IPS DF 6.9 (cell line): ENCODE results near the gene FUCA1.
"Not testable (repeated sequence)": the region's sequence is repeated elsewhere in the genome, so short reads cannot be mapped to it uniquely, and the experiment has no call there.

Source experiments
- DNase-seq: peaks from one replicate; pipeline ENCODE4 v3.0.0-alpha.2; 2013; ENCODE audit warnings: low read depth, low spot score
- H3K27ac ChIP-seq: one replicate; pipeline ENCODE4 v1.5.1; 2013; ENCODE audit warnings: low read length, control low read depth
- H3K27me3 ChIP-seq: 2 replicates; pipeline ENCODE4 v1.6.1; 2013; ENCODE audit warnings: mild to moderate bottlenecking, low read length; ENCODE audit not compliant: control insufficient read depth, insufficient read depth
- H3K36me3 ChIP-seq: 2 replicates; pipeline ENCODE4 v1.6.1; 2013; ENCODE audit warnings: low read length; ENCODE audit not compliant: control insufficient read depth, insufficient read depth
- H3K4me1 ChIP-seq: 2 replicates; pipeline ENCODE4 v1.6.1; 2013; ENCODE audit warnings: low read length; ENCODE audit not compliant: control insufficient read depth, insufficient read depth
- H3K4me3 ChIP-seq: 2 replicates; pipeline ENCODE4 v1.5.1; 2013; ENCODE audit warnings: mild to moderate bottlenecking, low read length
- H3K9me3 ChIP-seq: 2 replicates; pipeline ENCODE4 v1.6.1; 2013; ENCODE audit warnings: low read length, inconsistent platforms; ENCODE audit not compliant: control insufficient read depth, insufficient read depth
- WGBS: extraction: QIAGEN DNeasy Blood & Tissue Kit; methylation state at CpG from one replicate; pipeline ENCODE4 v1.1.7; 2013; ENCODE audit warnings: mixed read lengths, missing lambda C conversion rate; ENCODE audit not compliant: insufficient read length, insufficient coverage; 5-methylcytosine and 5-hydroxymethylcytosine counted together

The FUCA1 gene

GRCh38 chr1:23804183-23804835 is 63.8 kb downstream of the FUCA1 start:
- DNase-seq = no peak
- no peaks in the 10 kb centered on the region for H3K9me3 ChIP-seq
- no peak overlapping the region for H3K4me3 ChIP-seq
- no peak overlapping the region for H3K27ac ChIP-seq
- H3K27me3 ChIP-seq = no peaks in the 10 kb centered on the region
- WGBS = no CpG with 5 or more reads among the region's 7 CpGs
- H3K4me1 ChIP-seq = peaks cover under 1% of the 10 kb centered on the region; the same call in 1 of the 2 replicates
- no peaks in the 10 kb centered on the region for H3K36me3 ChIP-seq

- Histone ChIP-seq H3K9me3 (no peaks in the 10 kb centered on the region), H3K27ac (no peak overlapping the region), H3K27me3 (no peaks in the 10 kb centered on the region), H3K36me3 (peaks cover 1% of the 10 kb centered on the region; the same call in 1 of the 2 replicates), H3K4me1 (peaks cover 5% of the 10 kb centered on the region; the same call in 1 of the 2 replicates), H3K4me3 (no peak overlapping the region)
- WGBS = 100% methylated on average over 1 of the region's 5 CpGs
- no peak for DNase-seq
Observed at GRCh38 chr1:23803674-23804073, 64.4 kb downstream of the FUCA1 start.

DNA sequence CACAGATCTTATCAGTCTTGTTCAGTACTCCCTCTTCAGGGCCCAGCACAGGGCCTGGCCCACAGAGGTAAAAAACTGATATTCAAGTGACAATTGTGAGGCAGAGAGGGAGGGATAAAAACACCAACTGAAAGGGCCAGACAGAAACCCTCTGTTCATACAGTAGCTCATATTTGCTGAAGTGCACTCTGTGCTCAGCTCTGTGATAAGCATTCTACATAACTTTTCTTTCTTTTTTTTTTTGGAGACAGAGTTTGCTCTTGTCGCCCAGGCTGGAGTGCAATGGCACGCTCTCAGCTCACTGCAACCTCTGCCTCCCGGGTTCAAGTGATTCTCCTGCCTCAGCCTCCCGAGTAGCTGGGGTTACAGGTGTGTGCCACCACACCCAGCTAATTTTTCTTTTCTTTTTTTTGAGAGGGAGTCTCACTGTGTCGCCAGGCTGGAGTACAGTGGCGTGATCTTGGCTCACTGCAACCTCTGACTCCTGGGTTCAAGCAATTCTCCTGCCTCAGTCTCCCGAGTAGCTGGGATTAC is 65.2 kb downstream of the FUCA1 start:
- no CpG with 5 or more reads among the region's 7 CpGs for WGBS
- H3K9me3 ChIP-seq, H3K4me3 ChIP-seq, H3K4me1 ChIP-seq, H3K27ac ChIP-seq, DNase-seq, H3K27me3 ChIP-seq, H3K36me3 ChIP-seq: not testable (repeated sequence)

GRCh38 chr1:23801876-23802275 is 66.2 kb downstream of the FUCA1 start:
- Histone ChIP-seq H3K27ac (no peak overlapping the region), H3K36me3 (peaks cover 17% of the 10 kb centered on the region), H3K4me1 (peaks cover 5% of the 10 kb centered on the region; the same call in 1 of the 2 replicates), H3K9me3 (no peaks in the 10 kb centered on the region), H3K4me3 (no peak overlapping the region), H3K27me3 (no peaks in the 10 kb centered on the region)
- no peak for DNase-seq
- no CpG with 5 or more reads among the region's 10 CpGs for WGBS

- Histone ChIP-seq H3K36me3 (peaks cover 20% of the 10 kb centered on the region), H3K4me1 (peaks cover 5% of the 10 kb centered on the region; the same call in 1 of the 2 replicates), H3K27me3 (no peaks in the 10 kb centered on the region), H3K27ac (no peak overlapping the region), H3K9me3 (no peaks in the 10 kb centered on the region), H3K4me3 (peak overlapping the region; percentile 72; the same call in 1 of the 2 replicates)
- DNase-seq = no peak
- no CpG with 5 or more reads among the region's 19 CpGs for WGBS
Observed at GRCh38 chr1:23801338-23801748, 66.7 kb downstream of the FUCA1 start.

DNA sequence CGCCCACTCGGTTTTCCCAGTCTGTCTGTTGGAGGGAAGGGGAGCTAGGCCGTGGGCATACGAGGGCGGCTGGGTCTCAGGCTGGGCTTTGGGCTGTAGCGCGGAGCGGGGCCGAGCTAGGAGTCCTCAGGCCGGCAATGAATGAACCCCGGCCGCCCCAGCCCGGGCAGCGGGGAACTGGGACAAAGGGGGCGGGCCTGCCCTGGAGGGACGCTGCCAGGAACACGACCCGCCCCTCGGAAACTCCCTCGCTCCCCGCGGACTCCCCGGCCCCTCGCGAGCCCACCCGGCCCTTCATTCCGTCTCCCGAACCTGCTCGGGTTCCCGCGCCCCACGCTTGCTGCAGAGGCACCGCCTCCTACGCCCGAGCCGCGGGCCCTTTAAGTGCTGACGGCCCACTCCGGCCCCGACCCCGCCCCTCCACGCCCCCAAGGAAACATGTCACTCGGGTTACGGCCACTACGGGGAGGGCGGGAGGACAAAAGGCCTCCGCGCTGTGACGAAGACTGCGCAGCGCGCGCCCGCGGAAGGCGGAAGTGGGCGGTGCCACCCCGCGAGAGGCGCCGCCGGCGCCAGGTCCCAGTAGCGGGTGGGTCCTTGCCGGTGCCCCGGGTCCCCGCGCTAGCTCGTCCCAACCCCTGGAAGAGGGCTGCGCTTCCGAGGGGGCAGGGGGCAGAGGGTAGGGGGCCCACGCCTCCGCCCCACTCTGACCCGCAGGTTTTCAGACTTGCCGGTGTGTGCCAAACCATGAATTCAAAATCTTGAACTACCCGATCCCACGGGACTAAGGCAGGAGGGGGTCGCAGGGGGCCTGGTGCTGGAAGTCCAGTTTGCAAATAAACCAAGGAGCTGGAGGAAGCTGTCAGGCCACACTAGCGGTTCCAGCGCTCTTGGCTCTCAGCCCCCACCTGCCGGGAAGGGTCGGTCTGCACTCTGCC is 67.4 kb downstream of the FUCA1 start, which contains the start of gene GALE:
Gene GALE (minus strand): TSS at position 355 of the 938 bp plus-strand sequence. CDS start 1,747 bp downstream, outside the sequence.
- no peak within 1 kb of the TSS for H3K27ac ChIP-seq
- WGBS = no CpG with 5 or more reads among the region's 82 CpGs
- peaks cover 5% of the 10 kb centered on the region; the same call in 1 of the 2 replicates for H3K4me1 ChIP-seq
- no peaks in the 10 kb centered on the region for H3K9me3 ChIP-seq
- H3K27me3 ChIP-seq = no peaks in the 10 kb centered on the region
- no peak for DNase-seq
- H3K4me3 ChIP-seq = peak within 1 kb of the TSS; percentile 72
- peaks cover 26% of the 10 kb centered on the region for H3K36me3 ChIP-seq

DNA sequence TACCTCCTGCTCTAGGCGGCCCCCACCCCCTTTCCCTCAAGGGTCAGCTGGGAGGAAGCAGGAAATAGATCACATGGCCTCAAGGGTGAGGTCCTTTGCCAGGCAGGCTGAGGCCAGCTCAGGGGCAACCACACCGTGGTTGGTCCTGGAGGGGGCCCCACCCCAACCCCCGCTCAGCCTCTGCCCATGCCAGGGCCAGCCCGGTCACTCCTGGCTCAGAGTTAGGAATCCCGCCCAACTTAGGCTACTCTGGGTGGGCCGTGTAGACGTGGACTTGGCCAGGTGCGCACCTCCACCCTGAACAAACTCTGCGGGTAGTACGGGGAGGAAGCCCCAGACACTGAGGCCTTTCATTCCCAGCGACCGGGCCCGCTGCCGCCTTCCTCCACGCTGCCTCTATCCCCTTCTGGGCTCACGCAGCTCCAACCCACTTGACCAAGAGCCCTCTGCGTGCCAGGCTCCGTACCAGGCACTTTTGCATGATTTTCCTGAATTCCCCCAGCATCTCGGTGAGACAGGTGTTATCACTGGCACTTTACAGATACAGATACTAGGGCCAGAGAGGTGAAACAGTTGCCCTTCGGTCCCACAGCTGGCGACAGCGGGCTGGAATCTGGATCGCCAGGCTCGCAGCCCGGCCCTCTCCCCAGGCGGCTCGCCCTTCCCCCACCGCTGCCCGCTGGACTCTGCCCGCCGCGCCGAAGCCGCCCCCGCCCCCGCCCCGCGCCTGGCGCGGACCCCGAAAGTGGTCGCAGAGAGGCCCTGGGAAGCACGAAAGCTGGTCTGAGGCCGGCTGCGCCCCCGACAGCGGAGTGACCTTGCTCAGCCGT is 68.3 kb downstream of the FUCA1 start:
- Histone ChIP-seq H3K4me3 (peak overlapping the region; percentile 72), H3K27me3 (no peaks in the 10 kb centered on the region), H3K9me3 (no peaks in the 10 kb centered on the region), H3K36me3 (peaks cover 27% of the 10 kb centered on the region), H3K27ac (no peak overlapping the region), H3K4me1 (peaks cover 5% of the 10 kb centered on the region; the same call in 1 of the 2 replicates)
- WGBS = no CpG with 5 or more reads among the region's 48 CpGs
- DNase-seq = no peak

GRCh38 chr1:23799255-23799569 is 68.9 kb downstream of the FUCA1 start:
- no peak for DNase-seq
- H3K9me3 ChIP-seq = no peaks in the 10 kb centered on the region
- H3K27ac ChIP-seq = no peak overlapping the region
- peaks cover 32% of the 10 kb centered on the region for H3K36me3 ChIP-seq
- no peak overlapping the region; the same call in 1 of the 2 replicates for H3K4me3 ChIP-seq
- no peaks in the 10 kb centered on the region for H3K27me3 ChIP-seq
- H3K4me1 ChIP-seq = peaks cover 5% of the 10 kb centered on the region; the same call in 1 of the 2 replicates
- no CpG with 5 or more reads among the region's 7 CpGs for WGBS

DNA sequence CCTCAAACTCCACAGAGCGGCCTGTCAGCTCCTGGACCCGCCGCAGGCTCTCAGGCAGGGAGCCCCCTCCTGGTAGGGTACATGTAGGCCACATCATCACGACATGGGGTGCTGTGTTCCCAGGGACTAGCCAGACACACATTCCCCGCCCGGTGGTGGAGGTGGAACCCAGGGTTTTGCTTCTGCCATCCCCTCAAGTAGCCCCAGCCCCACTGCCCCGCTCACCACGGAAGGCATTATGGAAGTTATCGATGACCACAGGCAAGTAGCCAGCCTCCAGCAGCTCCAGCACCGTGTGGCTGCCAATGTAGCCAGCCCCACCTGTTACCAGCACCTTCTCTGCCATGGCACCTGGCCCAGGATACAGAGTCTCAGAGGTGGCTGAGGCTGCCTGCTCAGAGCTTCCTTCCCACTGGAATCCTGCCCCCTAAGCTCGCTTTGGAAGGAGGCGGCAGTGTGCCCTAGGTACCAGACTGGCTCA is 69.4 kb downstream of the FUCA1 start:
- WGBS = no CpG with 5 or more reads among the region's 12 CpGs
- no peak overlapping the region for H3K27ac ChIP-seq
- peaks cover 5% of the 10 kb centered on the region; the same call in 1 of the 2 replicates for H3K4me1 ChIP-seq
- H3K36me3 ChIP-seq = peaks cover 34% of the 10 kb centered on the region
- no peaks in the 10 kb centered on the region for H3K9me3 ChIP-seq
- no peak for DNase-seq
- H3K4me3 ChIP-seq = no peak overlapping the region
- H3K27me3 ChIP-seq = no peaks in the 10 kb centered on the region
